Activated T-helper 9 cell treated with anti-CD3 and anti-CD28 coated beads, Interleukin-2, amount 50 U/mL, for 16 hours (primary cell): ENCODE data around the gene AP1S1.
"Not testable (repeated sequence)": the region's sequence is repeated elsewhere in the genome, so short reads cannot be mapped to it uniquely, and the experiment has no call there.

Experiments used
- DNase-seq: peaks from one replicate; pipeline ENCODE4 v3.0.0-alpha.2; 2020; ENCODE audit warnings: low read depth

The AP1S1 gene

DNA sequence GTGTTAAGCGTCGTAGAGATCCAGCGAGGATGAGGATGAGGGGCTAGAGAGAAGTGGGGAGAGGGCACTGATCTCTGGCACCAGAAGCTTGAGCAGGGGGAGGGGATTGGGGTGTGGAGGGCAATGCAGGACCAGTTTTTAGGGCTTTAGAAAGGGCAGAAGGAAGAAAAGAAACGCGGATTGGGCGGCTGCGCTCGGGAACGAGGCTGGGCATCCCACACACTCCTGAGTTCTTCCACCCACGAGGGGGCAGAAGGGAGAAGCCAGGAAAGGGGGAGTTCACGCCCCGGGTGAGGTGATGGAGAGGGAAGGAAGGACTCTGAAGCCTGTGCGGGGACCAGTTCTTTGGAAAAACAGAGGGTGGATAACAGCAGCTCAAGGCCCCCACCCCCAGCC, 17.2 kb downstream of the AP1S1 start:
- no peak for DNase-seq

- no peak for DNase-seq
Measured at GRCh38 chr7:101172005-101172853, 18.0 kb downstream of the AP1S1 start.

DNA sequence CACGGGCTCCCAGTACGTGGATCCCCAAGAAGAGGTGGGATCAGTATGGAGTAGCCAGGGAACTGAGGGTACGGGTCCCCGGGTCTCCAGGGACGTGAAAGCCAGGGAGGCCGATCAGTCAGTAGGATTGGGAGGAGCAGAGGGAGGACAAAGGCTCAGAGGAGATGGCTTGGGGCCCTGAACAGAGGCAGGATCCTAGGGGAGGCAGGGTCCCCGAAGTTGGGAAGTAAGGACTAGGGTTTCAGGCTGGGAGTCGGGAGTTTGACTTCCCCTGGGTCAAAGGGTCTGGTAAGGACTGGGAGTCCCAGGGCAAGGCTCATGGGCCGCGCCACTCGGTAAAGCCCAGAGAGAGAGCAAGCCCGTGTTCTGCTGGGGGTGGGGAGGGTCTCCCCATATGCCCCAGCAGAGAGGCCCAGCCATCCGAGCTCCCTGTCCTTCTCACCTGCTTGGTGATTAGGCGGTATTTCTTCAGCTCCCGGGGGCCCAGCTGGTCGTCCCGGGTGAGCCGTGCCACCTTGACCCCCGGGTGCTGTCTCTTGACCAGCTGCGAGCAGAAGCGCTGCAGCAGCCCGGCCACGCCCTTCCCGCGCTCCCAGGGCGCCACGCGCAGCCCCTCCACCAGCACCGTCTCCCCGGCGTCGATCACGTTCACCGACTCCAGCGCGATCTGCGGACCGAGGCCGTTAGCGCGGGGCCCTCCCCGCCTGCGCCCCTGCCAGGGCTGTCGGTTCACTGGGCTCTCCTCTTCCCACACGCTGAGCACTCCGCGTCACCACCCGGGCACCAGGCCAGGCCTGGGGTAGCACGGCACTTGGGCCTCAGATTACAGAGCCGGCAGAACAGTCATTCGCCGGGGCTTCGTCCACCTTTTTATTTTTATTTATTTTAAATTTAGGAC, 18.8 kb downstream of the AP1S1 start:
- DNase-seq, result no peak

DNA sequence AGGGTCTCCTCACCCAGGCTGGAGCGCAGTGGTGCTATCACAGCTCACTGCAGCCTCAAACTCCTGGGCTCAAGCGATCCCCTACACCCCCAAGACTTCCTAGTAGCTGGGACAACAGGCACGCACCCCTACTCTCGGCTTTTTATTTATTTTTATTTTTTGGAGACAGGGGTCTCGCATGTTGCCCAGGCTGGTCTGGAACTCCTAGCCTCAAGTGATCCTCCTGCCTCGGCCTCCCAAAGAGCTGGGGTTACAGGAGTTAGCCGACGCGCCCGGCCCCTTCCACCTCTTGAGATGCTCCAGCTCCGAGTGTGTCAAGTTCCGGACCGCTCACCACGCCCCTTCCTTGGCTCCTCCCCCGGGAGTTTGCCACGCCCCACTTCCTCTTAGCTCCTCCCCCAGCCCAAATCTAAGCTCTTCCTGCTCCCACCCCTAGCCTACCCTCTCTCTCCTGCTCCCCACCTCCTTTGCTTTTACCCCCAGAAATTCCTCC, 19.5 kb downstream of the AP1S1 start:
- DNase-seq, result peak; percentile 35

- no peak for DNase-seq
Measured at GRCh38 chr7:101174322-101174854, 20.1 kb downstream of the AP1S1 start.

- DNase-seq, result no peak
Measured at GRCh38 chr7:101175664-101176063, 21.4 kb downstream of the AP1S1 start.

DNA sequence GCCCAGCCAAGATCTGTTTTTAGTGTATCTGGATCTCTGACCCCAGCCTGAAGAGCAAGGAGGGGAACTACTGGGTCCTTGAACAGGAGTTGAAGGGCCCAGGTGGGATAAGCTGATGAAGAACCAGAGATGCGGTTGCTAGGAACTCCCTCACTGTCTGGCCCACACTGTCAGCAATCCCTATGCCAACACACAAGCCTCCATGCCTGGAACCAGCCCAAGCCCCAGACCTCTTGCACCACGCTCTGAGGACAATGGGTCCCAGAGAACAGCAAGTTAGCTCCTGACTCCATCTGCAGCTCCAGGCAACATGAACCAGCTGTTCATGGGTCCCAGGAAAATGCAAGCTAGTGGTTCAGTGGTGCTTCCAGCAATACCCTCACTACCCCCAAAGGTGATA, 23.4 kb downstream of the AP1S1 start:
- DNase-seq, result no peak

- no peak for DNase-seq
Measured at GRCh38 chr7:101179117-101179516, 24.8 kb downstream of the AP1S1 start.

GRCh38 chr7:101179713-101180112, 25.4 kb downstream of the AP1S1 start:
- DNase-seq, result no peak

- no peak for DNase-seq
Measured at GRCh38 chr7:101180130-101180755, 26.0 kb downstream of the AP1S1 start, which contains the start of gene NAT16. Gene NAT16 (minus strand): TSS chr7:101180293. CDS start chr7:101174807, 5,486 bp downstream.

GRCh38 chr7:101185258-101185839, 31.1 kb downstream of the AP1S1 start:
- no peak for DNase-seq

DNA sequence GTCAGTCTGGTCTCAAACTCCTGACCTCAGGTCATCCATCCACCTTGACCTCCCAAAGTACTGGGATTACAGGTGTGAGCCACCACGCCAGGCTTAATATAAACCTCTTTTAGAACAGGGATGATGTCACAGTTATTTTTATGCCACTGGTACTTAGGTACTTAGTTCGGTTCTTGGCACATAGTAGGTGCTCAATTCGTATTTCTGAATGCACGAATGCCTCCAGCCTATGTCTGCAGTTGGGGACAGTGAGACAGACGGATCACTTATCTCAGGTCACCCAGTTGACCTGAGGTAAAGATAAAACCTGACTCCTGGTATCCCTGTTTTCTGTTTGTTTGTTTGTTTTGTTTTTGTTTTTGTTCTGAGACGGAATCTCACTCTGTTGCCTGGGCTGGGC, 31.9 kb downstream of the AP1S1 start:
- no peak for DNase-seq

- no peak for DNase-seq
Measured at GRCh38 chr7:101186844-101187428, 32.7 kb downstream of the AP1S1 start.

GRCh38 chr7:101189109-101189508, 34.8 kb downstream of the AP1S1 start:
- DNase-seq, result no peak

GRCh38 chr7:101195884-101196283, 41.6 kb downstream of the AP1S1 start:
- no peak for DNase-seq

- no peak for DNase-seq
Measured at GRCh38 chr7:101197991-101198390, 43.7 kb downstream of the AP1S1 start.

GRCh38 chr7:101198476-101198875, 44.2 kb downstream of the AP1S1 start:
- no peak for DNase-seq

DNA sequence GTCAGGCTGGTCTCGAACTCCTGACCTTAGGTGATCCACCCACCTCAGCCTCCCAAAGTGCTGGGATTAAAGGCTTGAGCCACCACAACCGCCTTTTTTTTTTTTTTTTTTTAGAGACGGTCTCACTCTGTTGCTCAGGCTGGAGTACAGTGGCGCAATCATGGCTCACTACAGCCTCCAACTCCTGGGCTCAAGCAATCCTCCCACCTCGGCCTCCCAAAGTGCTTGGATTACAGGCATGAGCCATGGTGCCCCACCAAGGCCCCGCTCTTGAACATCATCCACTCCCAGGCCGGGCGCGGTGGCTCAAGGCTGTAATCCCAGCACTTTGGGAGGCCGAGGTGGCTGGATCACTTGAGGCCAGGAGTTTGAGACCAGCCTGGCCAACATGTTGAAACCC, 45.2 kb downstream of the AP1S1 start:
- not testable (repeated sequence) for DNase-seq

GRCh38 chr7:101200504-101200861, 46.2 kb downstream of the AP1S1 start:
- DNase-seq, result no peak

GRCh38 chr7:101200862-101201599, 46.8 kb downstream of the AP1S1 start, which contains the start of gene MOGAT3:
Gene MOGAT3 (minus strand): TSS chr7:101201036. CDS start chr7:101200854, 182 bp downstream.
- no peak for DNase-seq
